Upper lobe of left lung (tissue), 6 donors: Measurements from ENCODE around the gene PDE6A. TPM values are rescaled to one million over a fixed set of nuclear protein-coding genes. Genes with fewer than 3 reads are reported as not detected.

ENCODE experiments used
- ATAC-seq, 2 donors: fragments of 200-7000 bp; cut with Tn5 transposase; one replicate each; pipeline ENCODE4 v1.9.1; 2022; ENCODE audit warnings: mild to moderate bottlenecking in 2 of 2, moderate library complexity in 2 of 2; ENCODE audit not compliant: low FRiP score in 2 of 2
- DNase-seq, 2 donors: peaks; one replicate each; pipeline ENCODE4 v3.0.0-alpha.2; 2019 to 2020
- H3K27ac ChIP-seq, 4 donors: fragments of 200-600 bp; sonication (generic); one replicate each; pipeline ENCODE4 v1.5.1; 2016 to 2019
- H3K27me3 ChIP-seq, 4 donors: fragments of 200-600 bp; sonication (generic); one replicate each; pipeline ENCODE4 v1.5.1; 2017 to 2019
- H3K36me3 ChIP-seq, 4 donors: fragments of 200-600 bp; sonication (generic); one replicate each; pipeline ENCODE4 v1.5.1; 2016 to 2019
- H3K4me1 ChIP-seq, 4 donors: fragments of 200-600 bp; sonication (generic); one replicate each; pipeline ENCODE4 v1.5.1; 2018 to 2019
- H3K4me3 ChIP-seq, 4 donors: fragments of 200-600 bp; sonication (generic); one replicate each; pipeline ENCODE4 v1.5.1; 2017 to 2019; ENCODE audit warnings: mild to moderate bottlenecking in 2 of 4, moderate library complexity in 1 of 4
- H3K9me3 ChIP-seq, 4 donors: fragments of 200-600 bp; sonication (generic); one replicate each; pipeline ENCODE4 v1.5.1; 2018 to 2019
- CTCF ChIP-seq, 6 experiments: fragments of 450-650 bp in 4 of 6; fragments of 200-600 bp in 2 of 6; sonication (generic) in 2 of 6; IDR thresholded peaks; one replicate each; pipeline ENCODE4 v1.5.1; 2016 to 2019; ENCODE audit warnings: antibody characterized with exemption in 6 of 6
- EP300 ChIP-seq, 4 donors: sonication (generic); formaldehyde crosslinking; IDR thresholded peaks; one replicate each; pipeline ENCODE4 v1.5.1; 2017; ENCODE audit warnings: antibody characterized with exemption in 4 of 4, control low read depth in 2 of 4
- POLR2A ChIP-seq, 4 donors: fragments of 450-650 bp; IDR thresholded peaks; one replicate each; pipeline ENCODE4 v1.5.1; 2016 to 2017; ENCODE audit warnings: antibody characterized with exemption in 4 of 4, mild to moderate bottlenecking in 2 of 4
- POLR2AphosphoS5 ChIP-seq, 2 donors: sonication (generic); formaldehyde crosslinking; IDR thresholded peaks; one replicate each; pipeline ENCODE4 v1.5.1; 2017; ENCODE audit warnings: antibody characterized with exemption in 2 of 2
- WGBS, 2 donors: methylation state at CpG; one replicate each; pipeline ENCODE4 v1.1.5; 2017 to 2018; 5-methylcytosine and 5-hydroxymethylcytosine counted together
- total RNA-seq, 6 donors: library from RNA; depleted of rRNA in 4 of 6; stranded (reverse); fragments of >200 nt in 4 of 6; gene quantifications; one replicate each; pipeline versions ENCODE4 v1.1.0 to v1.2.1, GENCODE V29; 2016 to 2021
- donor health status: DM: no; HTN: no; CAD: no; lungs with moderate emphysema.
- donor health status: DM: no; HTN: yes; CAD: no; lungs with severe emphysema.

The PDE6A gene
- total RNA-seq = not detected

- ATAC-seq (no peak), DNase-seq (no peak)
- H3K9me3 ChIP-seq = no peaks in the 10 kb centered on the region
- no peak within 1 kb of the TSS for H3K27ac ChIP-seq
- no peaks in the 10 kb centered on the region for H3K36me3 ChIP-seq
- no peak within 1 kb of the TSS for H3K4me3 ChIP-seq
- peaks cover 0 to 3% (median 0%) of the 10 kb centered on the region in 4 donors for H3K4me1 ChIP-seq
- TF ChIP-seq CTCF (IDR thresholded peaks at IDR 0.05) (no peak), POLR2AphosphoS5 (IDR thresholded peaks at IDR 0.05) (no peak), EP300 (IDR thresholded peaks at IDR 0.05) (no peak), POLR2A (IDR thresholded peaks at IDR 0.05) (no peak)
- H3K27me3 ChIP-seq = no peaks in the 10 kb centered on the region
- WGBS, 2 donors = 89 to 97% methylated on average over 2 of the region's 2 CpGs
Measured at GRCh38 chr5:149944666-149945065, at the start of gene PDE6A. PDE6A (minus strand) TSS chr5:149944793; CDS start chr5:149944673, 120 bp downstream.

GRCh38 chr5:149993471-149993870 is 48.9 kb upstream of the PDE6A start:
- 95 to 99% methylated on average over 3 of the region's 3 CpGs for WGBS, 2 donors
- Histone ChIP-seq H3K9me3 (no peaks in the 10 kb centered on the region), H3K4me3 (no peak overlapping the region), H3K27me3 (no peaks in the 10 kb centered on the region), H3K27ac (no peak overlapping the region), H3K4me1 (no peaks in the 10 kb centered on the region), H3K36me3 (peaks cover 0 to 20% (median 9%) of the 10 kb centered on the region in 4 donors)
- TF ChIP-seq EP300 (IDR thresholded peaks at IDR 0.05) (no peak), CTCF (IDR thresholded peaks at IDR 0.05) (no peak), POLR2AphosphoS5 (IDR thresholded peaks at IDR 0.05) (no peak), POLR2A (IDR thresholded peaks at IDR 0.05) (no peak)
- no peak for ATAC-seq
- DNase-seq = no peak

GRCh38 chr5:149990518-149991376 is 46.2 kb upstream of the PDE6A start:
- Histone ChIP-seq H3K4me1 (no peaks in the 10 kb centered on the region), H3K27ac (no peak overlapping the region), H3K9me3 (no peaks in the 10 kb centered on the region), H3K27me3 (no peaks in the 10 kb centered on the region), H3K4me3 (no peak overlapping the region), H3K36me3 (peaks cover 0 to 14% (median 9%) of the 10 kb centered on the region in 4 donors)
- 64 to 67% methylated on average over 4 of the region's 4 CpGs for whole genome bisulfite sequencing, 2 donors
- DNase-seq = peak in 1 of 2 donors; percentile 80
- TF ChIP-seq CTCF (IDR thresholded peaks at IDR 0.05) (peak; percentile 80 to 95 (median 90)), EP300 (IDR thresholded peaks at IDR 0.05) (no peak)
- peak; percentile 89 to 92 for ATAC-seq

- Histone ChIP-seq H3K4me3 (no peak overlapping the region), H3K27me3 (no peaks in the 10 kb centered on the region), H3K27ac (no peak overlapping the region), H3K36me3 (peaks cover 0 to 7% (median 0%) of the 10 kb centered on the region in 4 donors), H3K4me1 (no peaks in the 10 kb centered on the region), H3K9me3 (no peaks in the 10 kb centered on the region)
- DNase-seq (no peak), ATAC-seq (no peak)
- no peak for TF ChIP-seq EP300 (IDR thresholded peaks at IDR 0.05)
- TF ChIP-seq CTCF (IDR thresholded peaks at IDR 0.05) = no peak
- TF ChIP-seq POLR2AphosphoS5 (IDR thresholded peaks at IDR 0.05) = no peak
- no peak for TF ChIP-seq POLR2A (IDR thresholded peaks at IDR 0.05)
- 72 to 80% methylated on average over 5 of the region's 5 CpGs for WGBS, 2 donors
Measured at GRCh38 chr5:149988126-149988525, 43.5 kb upstream of the PDE6A start.

GRCh38 chr5:149982505-149982904 is 37.9 kb upstream of the PDE6A start:
- H3K36me3 ChIP-seq = peaks cover 3 to 56% (median 30%) of the 10 kb centered on the region in 4 donors
- no peaks in the 10 kb centered on the region for H3K27me3 ChIP-seq
- H3K9me3 ChIP-seq = no peaks in the 10 kb centered on the region
- no peak overlapping the region for H3K27ac ChIP-seq
- H3K4me1 ChIP-seq = no peaks in the 10 kb centered on the region
- DNase-seq = no peak
- no peak for TF ChIP-seq EP300 (IDR thresholded peaks at IDR 0.05)
- TF ChIP-seq POLR2AphosphoS5 (IDR thresholded peaks at IDR 0.05) = no peak
- no peak for TF ChIP-seq CTCF (IDR thresholded peaks at IDR 0.05)
- no peak for TF ChIP-seq POLR2A (IDR thresholded peaks at IDR 0.05)
- H3K4me3 ChIP-seq = no peak overlapping the region
- ATAC-seq = no peak
